HepG2 (cell line): Measurements from ENCODE around the gene MFSD2A. TPM values are rescaled to one million over a fixed set of nuclear protein-coding genes. Genes with fewer than 3 reads are reported as not detected.

Experiments used
- ARID4A ChIP-seq: sonication (generic); formaldehyde crosslinking; IDR thresholded peaks from 2 replicates; pipeline ENCODE4 v1.5.0; 2020; ENCODE audit warnings: mild to moderate bottlenecking, missing genetic modification reagents, borderline replicate concordance
- MNT ChIP-seq: fragments of 450-650 bp; IDR thresholded peaks from 2 replicates; pipeline ENCODE4 v1.6.1; 2016
- PHF8 ChIP-seq: sonication (generic); formaldehyde crosslinking; IDR thresholded peaks from 2 replicates; pipeline ENCODE4 v1.5.0; 2020; ENCODE audit warnings: missing genetic modification reagents
- RXRB ChIP-seq: IDR thresholded peaks from 2 replicates; pipeline ENCODE4 v1.6.1; 2016; ENCODE audit warnings: borderline replicate concordance, missing genetic modification reagents, missing compliant biosample characterization
- SNAI1 ChIP-seq: sonication (generic); formaldehyde crosslinking; IDR thresholded peaks from 2 replicates; pipeline ENCODE4 v1.5.0; 2020; ENCODE audit warnings: mild to moderate bottlenecking, missing genetic modification reagents, borderline replicate concordance
- SP1 ChIP-seq, 2 experiments: fragments of 450-650 bp in 1 of 2; sonication (generic) in 1 of 2; formaldehyde crosslinking in 1 of 2; IDR thresholded peaks; 2 replicates each; pipeline versions ENCODE4 v1.4.0 to v1.6.1; 2016 to 2020; ENCODE audit warnings: missing genetic modification reagents in 1 of 2
- ZBTB20 ChIP-seq: sonication (generic); formaldehyde crosslinking; IDR thresholded peaks from 2 replicates; pipeline ENCODE4 v1.8.1; 2023; ENCODE audit warnings: missing genetic modification reagents, low read depth, mild to moderate bottlenecking, borderline replicate concordance
- ZBTB25 ChIP-seq: IDR thresholded peaks from 2 replicates; pipeline ENCODE4 v1.6.1; 2018; ENCODE audit warnings: missing genetic modification reagents
- ZBTB33 ChIP-seq: sonication (generic); formaldehyde crosslinking; IDR thresholded peaks from 2 replicates; pipeline ENCODE4 v1.4.0; 2020; ENCODE audit warnings: missing genetic modification reagents
- ZNF260 ChIP-seq: sonication (generic); formaldehyde crosslinking; IDR thresholded peaks from 2 replicates; pipeline ENCODE4 v1.4.0; 2020; ENCODE audit warnings: missing genetic modification reagents, low read depth, mild to moderate bottlenecking, borderline replicate concordance
- ZNF282 ChIP-seq: fragments of 450-650 bp; IDR thresholded peaks from 2 replicates; pipeline ENCODE4 v1.6.1; 2018; ENCODE audit not compliant: partially characterized antibody
- ZNF557 ChIP-seq: sonication (generic); formaldehyde crosslinking; IDR thresholded peaks from 2 replicates; pipeline ENCODE4 v1.4.0; 2020; ENCODE audit warnings: missing genetic modification reagents
- ZNF768 ChIP-seq: sonication (generic); formaldehyde crosslinking; IDR thresholded peaks from 2 replicates; pipeline ENCODE4 v1.4.0; 2020; ENCODE audit warnings: missing genetic modification reagents
- ZNF790 ChIP-seq: sonication (generic); formaldehyde crosslinking; IDR thresholded peaks from 2 replicates; pipeline ENCODE4 v1.8.0; 2022; ENCODE audit warnings: missing genetic modification reagents, mild to moderate bottlenecking, borderline replicate concordance
- polyA plus RNA-seq, 8 experiments: library from polyadenylated mRNA; depleted of rRNA in 3 of 8; stranded (reverse) in 7 of 8; unstranded in 1 of 8; fragments of >200 nt; fragmentation: Illumina TruSeq in 4 of 8; extraction: Trizol in 4 of 8; gene quantifications; 2 replicates each; pipeline versions ENCODE4 v1.2.1 to v1.2.3, GENCODE V29; 2011 to 2016; ENCODE audit warnings: low read depth in 4 of 8, missing spikeins in 1 of 8, mixed read lengths in 1 of 8; ENCODE audit not compliant: insufficient read depth in 1 of 8
- total RNA-seq, 5 experiments: library from RNA; depleted of rRNA; stranded (reverse); fragments of >200 nt; fragmentation: Illumina TruSeq; extraction: Trizol; gene quantifications; 2 replicates each; pipeline ENCODE4 v1.2.3, GENCODE V29; 2016; ENCODE audit warnings: low read depth in 1 of 5
- TF ChIP-seq, protein P1 (sequence below): sonication (generic); formaldehyde crosslinking; IDR thresholded peaks from 2 replicates; pipeline ENCODE4 v1.9.0; 2021; ENCODE audit warnings: missing genetic modification reagents, mild to moderate bottlenecking, borderline replicate concordance

The MFSD2A gene
- total and polyA plus RNA-seq, 2 of the 13 experiments (the other 11 are each of a cell fraction or from before 2014, with no cell fraction given): 0.08 TPM; not detected in 1

GRCh38 chr1:39933956-39934941, 20.7 kb upstream of the MFSD2A start (continued):
- TF ChIP-seq RXRB (CRISPR knock-in tag) (peak; percentile 39; the same call in 1 of the 2 replicates), MNT (peak; percentile 22; the same call in 1 of the 2 replicates), ZNF790 (no peak), PHF8 (0 out of 2 replicates have a peak, but pooled peaks have one; percentile 17), ZBTB20 (CRISPR knock-in tag) (no peak), ARID4A (CRISPR knock-in tag) (peak; percentile 39; the same call in 1 of the 2 replicates), SP1 (IDR thresholded peaks at IDR 0.05) (no peak), SP1 (CRISPR knock-in tag; IDR thresholded peaks at IDR 0.05) (peak; percentile 10; the same call in 1 of the 2 replicates), ZNF282 (no peak), ZNF557 (no peak), SNAI1 (CRISPR knock-in tag) (no peak), ZBTB25 (no peak), ZNF768 (CRISPR knock-in tag) (no peak), ZNF260 (no peak), ZBTB33 (0 out of 2 replicates have a peak, but pooled peaks have one; percentile 31)
- TF ChIP-seq, protein P1, sequence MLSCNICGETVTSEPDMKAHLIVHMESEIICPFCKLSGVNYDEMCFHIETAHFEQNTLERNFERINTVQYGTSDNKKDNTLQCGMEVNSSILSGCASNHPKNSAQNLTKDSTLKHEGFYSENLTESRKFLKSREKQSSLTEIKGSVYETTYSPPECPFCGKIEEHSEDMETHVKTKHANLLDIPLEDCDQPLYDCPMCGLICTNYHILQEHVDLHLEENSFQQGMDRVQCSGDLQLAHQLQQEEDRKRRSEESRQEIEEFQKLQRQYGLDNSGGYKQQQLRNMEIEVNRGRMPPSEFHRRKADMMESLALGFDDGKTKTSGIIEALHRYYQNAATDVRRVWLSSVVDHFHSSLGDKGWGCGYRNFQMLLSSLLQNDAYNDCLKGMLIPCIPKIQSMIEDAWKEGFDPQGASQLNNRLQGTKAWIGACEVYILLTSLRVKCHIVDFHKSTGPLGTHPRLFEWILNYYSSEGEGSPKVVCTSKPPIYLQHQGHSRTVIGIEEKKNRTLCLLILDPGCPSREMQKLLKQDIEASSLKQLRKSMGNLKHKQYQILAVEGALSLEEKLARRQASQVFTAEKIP (CRISPR knock-in tag): no peak
